ENCODE data around the gene RGS6. TPM values are rescaled to one million over a fixed set of nuclear protein-coding genes. Genes with fewer than 3 reads are reported as not detected.

The RGS6 gene
- total and polyA plus RNA-seq, 2 donors (not counting 1 experiment from before 2014, with no cell fraction given) = not detected

GRCh38 chr14:72333357-72333756 is 401.1 kb downstream of the RGS6 start:
- DNase-seq (ENCODE audit: low read depth in 2 of 2) = no peak
- H3K4me3 ChIP-seq (replicated peaks in 1 of 4; ENCODE audit: control extremely low read depth in 1 of 4, insufficient read depth in 1 of 4, low read depth in 3 of 4, low read length in 4 of 4) = no peak overlapping the region
- H3K27me3 ChIP-seq (ENCODE audit: control insufficient read depth, insufficient read depth, low read length) = no peaks in the 10 kb centered on the region
- H3K9ac ChIP-seq (ENCODE audit: insufficient read depth, low read length) = no peak overlapping the region
- no peak overlapping the region for H2AFZ ChIP-seq (ENCODE audit: low read length)
- TF ChIP-seq EZH2 (IDR thresholded peaks at IDR 0.05; ENCODE audit: low read length, missing control alignments) = no peak
- no peaks in the 10 kb centered on the region for H3K4me1 ChIP-seq (ENCODE audit: control insufficient read depth, extremely low read depth, insufficient read depth, low read length)
- H3K9me3 ChIP-seq (ENCODE audit: control insufficient read depth, insufficient read depth, low read depth, low read length) = no peaks in the 10 kb centered on the region
- no peaks in the 10 kb centered on the region for H3K36me3 ChIP-seq (ENCODE audit: control insufficient read depth, insufficient read depth, low read length)
- no peaks in the 10 kb centered on the region for H4K20me1 ChIP-seq (ENCODE audit: control insufficient read depth, extremely low read depth, insufficient read depth, low read length)
- no peak overlapping the region for H3K27ac ChIP-seq (ENCODE audit: insufficient read depth, low read length)
- H3K79me2 ChIP-seq (ENCODE audit: control insufficient read depth, insufficient read depth, low read length) = no peaks in the 10 kb centered on the region
- H3K4me2 ChIP-seq (ENCODE audit: extremely low read depth, insufficient read depth, low read length) = no peak overlapping the region

GRCh38 chr14:72336311-72336980 is 404.2 kb downstream of the RGS6 start:
- no peak for DNase-seq (ENCODE audit: low read depth in 2 of 2)

GRCh38 chr14:72341237-72341636 is 409.0 kb downstream of the RGS6 start:
- no peak for TF ChIP-seq EZH2 (IDR thresholded peaks at IDR 0.05; ENCODE audit: low read length, missing control alignments)
- no peak for TF ChIP-seq CTCF (conservative IDR thresholded peaks at IDR 0.05 in 1 of 2, IDR thresholded peaks at IDR 0.05 in 1 of 2; ENCODE audit: low read depth in 1 of 2, low read length in 2 of 2)
- H2AFZ ChIP-seq (ENCODE audit: low read length) = no peak overlapping the region
- no peaks in the 10 kb centered on the region for H3K79me2 ChIP-seq (ENCODE audit: control insufficient read depth, insufficient read depth, low read length)
- H3K4me2 ChIP-seq (ENCODE audit: extremely low read depth, insufficient read depth, low read length) = no peak overlapping the region
- no peaks in the 10 kb centered on the region for H3K9me3 ChIP-seq (ENCODE audit: control insufficient read depth, insufficient read depth, low read depth, low read length)
- H3K27me3 ChIP-seq (ENCODE audit: control insufficient read depth, insufficient read depth, low read length) = no peaks in the 10 kb centered on the region
- H3K36me3 ChIP-seq (ENCODE audit: control insufficient read depth, insufficient read depth, low read length) = no peaks in the 10 kb centered on the region
- DNase-seq (ENCODE audit: low read depth in 2 of 2) = no peak
- H3K4me3 ChIP-seq (replicated peaks in 1 of 4; ENCODE audit: control extremely low read depth in 1 of 4, insufficient read depth in 1 of 4, low read depth in 3 of 4, low read length in 4 of 4) = no peak overlapping the region
- no peaks in the 10 kb centered on the region for H4K20me1 ChIP-seq (ENCODE audit: control insufficient read depth, extremely low read depth, insufficient read depth, low read length)
- H3K27ac ChIP-seq (ENCODE audit: insufficient read depth, low read length) = no peak overlapping the region
- H3K9ac ChIP-seq (ENCODE audit: insufficient read depth, low read length) = no peak overlapping the region
- no peaks in the 10 kb centered on the region for H3K4me1 ChIP-seq (ENCODE audit: control insufficient read depth, extremely low read depth, insufficient read depth, low read length)

More at GRCh38 chr14:72336311-72336980, 404.2 kb downstream of the RGS6 start:
- H3K79me2 ChIP-seq (ENCODE audit: control insufficient read depth, insufficient read depth, low read length) = no peaks in the 10 kb centered on the region
- no peaks in the 10 kb centered on the region for H3K4me1 ChIP-seq (ENCODE audit: control insufficient read depth, extremely low read depth, insufficient read depth, low read length)
- H3K9ac ChIP-seq (ENCODE audit: insufficient read depth, low read length) = no peak overlapping the region
- no peak overlapping the region for H3K27ac ChIP-seq (ENCODE audit: insufficient read depth, low read length)
- H4K20me1 ChIP-seq (ENCODE audit: control insufficient read depth, extremely low read depth, insufficient read depth, low read length) = no peaks in the 10 kb centered on the region
- TF ChIP-seq CTCF (conservative IDR thresholded peaks at IDR 0.05 in 1 of 2, IDR thresholded peaks at IDR 0.05 in 1 of 2; ENCODE audit: low read depth in 1 of 2, low read length in 2 of 2) (no peak), EZH2 (IDR thresholded peaks at IDR 0.05; ENCODE audit: low read length, missing control alignments) (no peak)
- H3K4me3 ChIP-seq (replicated peaks in 1 of 4; ENCODE audit: control extremely low read depth in 1 of 4, insufficient read depth in 1 of 4, low read depth in 3 of 4, low read length in 4 of 4) = no peak overlapping the region
- H2AFZ ChIP-seq (ENCODE audit: low read length) = no peak overlapping the region
- H3K36me3 ChIP-seq (ENCODE audit: control insufficient read depth, insufficient read depth, low read length) = no peaks in the 10 kb centered on the region
- H3K27me3 ChIP-seq (ENCODE audit: control insufficient read depth, insufficient read depth, low read length) = no peaks in the 10 kb centered on the region
- no peaks in the 10 kb centered on the region for H3K9me3 ChIP-seq (ENCODE audit: control insufficient read depth, insufficient read depth, low read depth, low read length)
- no peak overlapping the region for H3K4me2 ChIP-seq (ENCODE audit: extremely low read depth, insufficient read depth, low read length)

Data from fibroblast of lung (primary cell).